K562 (cell line): ENCODE measurements around the gene RTBDN. TPM values are rescaled to one million over a fixed set of nuclear protein-coding genes. Genes with fewer than 3 reads are reported as not detected.
A peak's percentile ranks its signal among the peaks of the same experiment; 100 is the strongest.

ENCODE experiments used
- CREB1 ChIP-seq, 2 experiments: sonication (generic) in 1 of 2; formaldehyde crosslinking in 1 of 2; IDR thresholded peaks; 2 replicates each; pipeline versions ENCODE4 v1.6.1 to v1.8.0; 2012 to 2022; ENCODE audit warnings: inconsistent platforms in 1 of 2, mild to moderate bottlenecking in 1 of 2, missing genetic modification reagents in 1 of 2, moderate library complexity in 1 of 2
- DDX20 ChIP-seq: fragments of 450-650 bp; IDR thresholded peaks from 2 replicates; pipeline ENCODE4 v1.6.1; 2016; ENCODE audit warnings: missing genetic modification characterization, low read depth, mild to moderate bottlenecking, missing compliant biosample characterization, moderate library complexity
- DMBX1 ChIP-seq: fragments of 250-450 bp; sonication (Bioruptor Pico); IDR thresholded peaks from 2 replicates; pipeline ENCODE4 v1.8.0; 2022; ENCODE audit warnings: inconsistent platforms, mild to moderate bottlenecking, moderate library complexity, borderline replicate concordance
- DPF2 ChIP-seq: fragments of 450-650 bp; IDR thresholded peaks from 2 replicates; pipeline ENCODE4 v1.6.1; 2016
- E2F3 ChIP-seq: fragments of 250-450 bp; sonication (Bioruptor Pico); IDR thresholded peaks from 2 replicates; pipeline ENCODE4 v1.4.0; 2020; ENCODE audit warnings: mild to moderate bottlenecking
- ETS1 ChIP-seq: conservative IDR thresholded peaks from 2 replicates; pipeline ENCODE4 v1.6.1; 2011; ENCODE audit warnings: low read depth, mild to moderate bottlenecking, low read length; ENCODE audit not compliant: control insufficient read depth
- FOXK2 ChIP-seq, 2 experiments: fragments of 450-650 bp; IDR thresholded peaks in 1 of 2; conservative IDR thresholded peaks in 1 of 2; 2 replicates each; pipeline ENCODE4 v1.6.1; 2016; ENCODE audit warnings: low read depth in 2 of 2, mild to moderate bottlenecking in 1 of 2
- HNRNPLL ChIP-seq: fragments of 200-400 bp; formaldehyde crosslinking; IDR thresholded peaks from 2 replicates; pipeline ENCODE4 v1.6.1; 2017; ENCODE audit warnings: low read length, low read depth, mild to moderate bottlenecking; ENCODE audit not compliant: poor library complexity, severe bottlenecking
- ILK ChIP-seq: fragments of 450-650 bp; IDR thresholded peaks from 2 replicates; pipeline ENCODE4 v1.6.1; 2016; ENCODE audit warnings: missing genetic modification characterization, low read depth, mild to moderate bottlenecking, missing compliant biosample characterization, moderate library complexity, borderline replicate concordance
- IRF2 ChIP-seq: sonication (generic); formaldehyde crosslinking; IDR thresholded peaks from 2 replicates; pipeline ENCODE4 v1.8.1; 2022; ENCODE audit warnings: mild to moderate bottlenecking, missing genetic modification reagents
- KDM5B ChIP-seq: fragments of 200-600 bp; sonication (generic); IDR thresholded peaks from 2 replicates; pipeline ENCODE4 v1.6.1; 2012; ENCODE audit warnings: low read depth, mild to moderate bottlenecking, moderate library complexity, low read length, control low read depth, inconsistent platforms; ENCODE audit not compliant: insufficient replicate concordance
- MAFF ChIP-seq: IDR thresholded peaks from 2 replicates; pipeline ENCODE4 v1.6.1; 2012; ENCODE audit warnings: low read length, improper control_type of control experiment
- MIER1 ChIP-seq: fragments of 450-650 bp; IDR thresholded peaks from 2 replicates; pipeline ENCODE4 v1.6.1; 2016; ENCODE audit warnings: antibody characterized with exemption, mild to moderate bottlenecking, low read depth
- NFYB ChIP-seq: IDR thresholded peaks from 2 replicates; pipeline ENCODE4 v1.6.1; 2011; ENCODE audit warnings: mild to moderate bottlenecking, moderate library complexity; ENCODE audit not compliant: insufficient read length; ENCODE audit errors: extremely low read depth
- RBBP5 ChIP-seq: fragments of 200-600 bp; sonication (generic); IDR thresholded peaks from 2 replicates; pipeline ENCODE4 v1.6.1; 2012; ENCODE audit warnings: borderline replicate concordance, mild to moderate bottlenecking, low read length, control low read depth, inconsistent platforms; ENCODE audit not compliant: insufficient read depth, poor library complexity, severe bottlenecking
- SMARCC2 ChIP-seq: fragments of 450-650 bp; IDR thresholded peaks from 2 replicates; pipeline ENCODE4 v1.6.1; 2017; ENCODE audit warnings: antibody characterized with exemption, moderate library complexity, mild to moderate bottlenecking, low read depth
- TCF15 ChIP-seq: fragments of 250-450 bp; sonication (Bioruptor Pico); IDR thresholded peaks from 2 replicates; pipeline ENCODE4 v1.8.0; 2022; ENCODE audit warnings: moderate library complexity, mild to moderate bottlenecking, inconsistent platforms
- U2AF2 ChIP-seq: fragments of 200-400 bp; formaldehyde crosslinking; optimal IDR thresholded peaks from 2 replicates; pipeline ENCODE3; 2017; ENCODE audit warnings: low read depth, mild to moderate bottlenecking, low read length
- ZBTB26 ChIP-seq: fragments of 450-650 bp; formaldehyde crosslinking; IDR thresholded peaks from 2 replicates; pipeline ENCODE4 v1.4.0; 2022; ENCODE audit warnings: missing genetic modification characterization
- ZBTB8A ChIP-seq: fragments of 450-650 bp; IDR thresholded peaks from 2 replicates; pipeline ENCODE4 v1.6.1; 2018; ENCODE audit warnings: mild to moderate bottlenecking, moderate library complexity; ENCODE audit not compliant: partially characterized antibody
- ZNF165 ChIP-seq: fragments of 250-450 bp; sonication (Bioruptor Pico); IDR thresholded peaks from 2 replicates; pipeline ENCODE4 v1.4.0; 2020; ENCODE audit warnings: borderline replicate concordance
- ZNF24 ChIP-seq: fragments of 450-650 bp; IDR thresholded peaks from 2 replicates; pipeline ENCODE4 v1.6.1; 2016
- ZNF354B ChIP-seq: fragments of 250-450 bp; sonication (Bioruptor Pico); IDR thresholded peaks from 2 replicates; pipeline ENCODE4 v1.4.0; 2020
- ZNF668 ChIP-seq: fragments of 250-450 bp; sonication (Bioruptor Pico); IDR thresholded peaks from 2 replicates; pipeline ENCODE4 v1.8.0; 2022; ENCODE audit warnings: mild to moderate bottlenecking, inconsistent platforms
- ZNF75A ChIP-seq: fragments of 450-650 bp; formaldehyde crosslinking; IDR thresholded peaks from 2 replicates; pipeline ENCODE4 v1.4.0; 2020; ENCODE audit warnings: mild to moderate bottlenecking
- ZNF764 ChIP-seq: fragments of 250-450 bp; sonication (Bioruptor Pico); IDR thresholded peaks from 2 replicates; pipeline ENCODE4 v1.4.0; 2020; ENCODE audit warnings: low read depth, mild to moderate bottlenecking, moderate library complexity
- ZSCAN29 ChIP-seq: fragments of 450-650 bp; IDR thresholded peaks from 2 replicates; pipeline ENCODE4 v1.6.1; 2017
- polyA plus RNA-seq, 8 experiments: library from polyadenylated mRNA; depleted of rRNA in 4 of 8; stranded (reverse) in 5 of 8; unstranded in 3 of 8; fragments of >200 nt; fragmentation: Nextera tagmentation in 2 of 8; fragmentation: Illumina TruSeq in 1 of 8; extraction: Ambion mirVana in 2 of 8; extraction: Trizol in 1 of 8; gene quantifications; 2 replicates each; pipeline versions ENCODE4 v1.2.1 to v1.2.3, GENCODE V29; 2011 to 2014; ENCODE audit warnings: inconsistent platforms in 1 of 8, missing spikeins in 1 of 8
- total RNA-seq, 7 experiments: library from RNA; depleted of rRNA in 6 of 7; stranded (reverse); fragments of >200 nt in 6 of 7; fragmentation: Illumina TruSeq in 2 of 7; extraction: Trizol in 2 of 7; gene quantifications; 2 replicates each; pipeline versions ENCODE4 v1.2.1 to v1.2.3, GENCODE V29; 2011 to 2021; ENCODE audit warnings: low replicate concordance in 1 of 7

The RTBDN gene
- total and polyA plus RNA-seq, 9 of the 15 experiments (the other 6 are each of a cell fraction or from before 2014, with no cell fraction given) = 0.20 to 2.3 (median 0.72) TPM; not detected in 1

GRCh38 chr19:12792051-12792852 lies 42.1 kb downstream of the RTBDN start (continued):
- TF ChIP-seq ZBTB26 (no peak), ETS1 (0 out of 2 replicates have a peak, but pooled peaks have one; percentile 41), CREB1 (IDR thresholded peaks at IDR 0.05) (peak; percentile 35; the same call in 1 of the 2 replicates), CREB1 (CRISPR knock-in tag; IDR thresholded peaks at IDR 0.05) (peak; percentile 11; the same call in 1 of the 2 replicates), ILK (no peak), ZNF764 (CRISPR knock-in tag) (no peak), FOXK2 (conservative IDR thresholded peaks at IDR 0.05 in 1 of 2, IDR thresholded peaks at IDR 0.05 in 1 of 2; ENCODE audit: low read depth in 2 of 2) (peak in 1 of 2 experiments; percentile 35; a peak in 1 of 4 replicates), ZBTB8A (no peak), ZSCAN29 (peak; percentile 81; the same call in 1 of the 2 replicates), ZNF354B (no peak), IRF2 (no peak), DDX20 (tag) (no peak), ZNF165 (no peak), U2AF2 (no peak), MIER1 (no peak), ZNF668 (CRISPR knock-in tag) (no peak), KDM5B (peak; percentile 72), ZNF24 (no peak), E2F3 (CRISPR knock-in tag) (no peak), MAFF (no peak), DMBX1 (no peak), NFYB (no peak), DPF2 (no peak), ZNF75A (CRISPR knock-in tag) (no peak), TCF15 (CRISPR knock-in tag) (no peak), HNRNPLL (peak; percentile 38), SMARCC2 (no peak), RBBP5 (peak; percentile 86)
